HepG2 (cell line): Measurements from ENCODE around the gene MTSS2. TPM values are rescaled to one million over a fixed set of nuclear protein-coding genes. Genes with fewer than 3 reads are reported as not detected.

Source experiments
- BORCS8-MEF2B ChIP-seq: sonication (generic); formaldehyde crosslinking; IDR thresholded peaks from 2 replicates; pipeline ENCODE4 v1.8.0; 2022; ENCODE audit warnings: mild to moderate bottlenecking, missing genetic modification reagents
- HES4 ChIP-seq: sonication (generic); formaldehyde crosslinking; IDR thresholded peaks from 2 replicates; pipeline ENCODE4 v1.9.0; 2021; ENCODE audit warnings: mild to moderate bottlenecking, missing genetic modification reagents, borderline replicate concordance
- IRF2 ChIP-seq: IDR thresholded peaks from 2 replicates; pipeline ENCODE4 v1.6.1; 2018; ENCODE audit warnings: missing genetic modification reagents, missing compliant biosample characterization
- KDM5A ChIP-seq: fragments of 200-600 bp; sonication (generic); IDR thresholded peaks from 2 replicates; pipeline ENCODE4 v1.7.0; 2018; ENCODE audit warnings: antibody characterized with exemption, mild to moderate bottlenecking, low read length, borderline replicate concordance
- SMARCE1 ChIP-seq: fragments of 450-650 bp; IDR thresholded peaks from 2 replicates; pipeline ENCODE4 v1.6.1; 2017; ENCODE audit warnings: borderline replicate concordance
- SPEN ChIP-seq: sonication (generic); formaldehyde crosslinking; IDR thresholded peaks from 2 replicates; pipeline ENCODE4 v1.5.1; 2020; ENCODE audit warnings: low read depth, mild to moderate bottlenecking, missing genetic modification reagents
- STAG1 ChIP-seq: sonication (generic); formaldehyde crosslinking; IDR thresholded peaks from 2 replicates; pipeline ENCODE4 v1.4.0; 2020; ENCODE audit warnings: missing genetic modification reagents
- TAF1 ChIP-seq: sonication (generic); formaldehyde crosslinking; IDR thresholded peaks from 2 replicates; pipeline ENCODE4 v1.4.0; 2020; ENCODE audit warnings: missing genetic modification reagents
- THAP11 ChIP-seq: IDR thresholded peaks from 2 replicates; pipeline ENCODE4 v1.6.1; 2016; ENCODE audit warnings: missing biosample characterization, missing genetic modification reagents
- ZBTB1 ChIP-seq: sonication (generic); formaldehyde crosslinking; IDR thresholded peaks from 2 replicates; pipeline ENCODE4 v1.4.0; 2020; ENCODE audit warnings: missing genetic modification reagents, borderline replicate concordance
- ZNF160 ChIP-seq: sonication (generic); formaldehyde crosslinking; IDR thresholded peaks from 2 replicates; pipeline ENCODE4 v1.8.0; 2022; ENCODE audit warnings: mild to moderate bottlenecking, inconsistent platforms, missing genetic modification reagents
- ZNF33A ChIP-seq: sonication (generic); formaldehyde crosslinking; IDR thresholded peaks from 2 replicates; pipeline ENCODE4 v1.5.1; 2020; ENCODE audit warnings: missing genetic modification reagents, mild to moderate bottlenecking, moderate library complexity, borderline replicate concordance
- ZNF777 ChIP-seq: sonication (generic); formaldehyde crosslinking; IDR thresholded peaks from 2 replicates; pipeline ENCODE4 v1.4.0; 2020; ENCODE audit warnings: missing genetic modification reagents
- ZSCAN31 ChIP-seq: sonication (generic); formaldehyde crosslinking; IDR thresholded peaks from 2 replicates; pipeline ENCODE4 v1.5.0; 2020; ENCODE audit warnings: low read depth, mild to moderate bottlenecking, missing genetic modification reagents
- polyA plus RNA-seq, 8 experiments: library from polyadenylated mRNA; depleted of rRNA in 3 of 8; stranded (reverse) in 7 of 8; unstranded in 1 of 8; fragments of >200 nt; fragmentation: Illumina TruSeq in 4 of 8; extraction: Trizol in 4 of 8; gene quantifications; 2 replicates each; pipeline versions ENCODE4 v1.2.1 to v1.2.3, GENCODE V29; 2011 to 2016; ENCODE audit warnings: low read depth in 4 of 8, missing spikeins in 1 of 8, mixed read lengths in 1 of 8; ENCODE audit not compliant: insufficient read depth in 1 of 8
- total RNA-seq, 5 experiments: library from RNA; depleted of rRNA; stranded (reverse); fragments of >200 nt; fragmentation: Illumina TruSeq; extraction: Trizol; gene quantifications; 2 replicates each; pipeline ENCODE4 v1.2.3, GENCODE V29; 2016; ENCODE audit warnings: low read depth in 1 of 5
- TF ChIP-seq, protein P1 (sequence below): sonication (generic); formaldehyde crosslinking; IDR thresholded peaks from 2 replicates; pipeline ENCODE4 v1.5.0; 2020; ENCODE audit warnings: missing genetic modification reagents
- TF ChIP-seq, protein P2 (sequence below): sonication (generic); formaldehyde crosslinking; IDR thresholded peaks from 2 replicates; pipeline ENCODE4 v1.4.0; 2020; ENCODE audit warnings: missing genetic modification reagents, mild to moderate bottlenecking, borderline replicate concordance
- TF ChIP-seq, protein P3 (sequence below): sonication (generic); formaldehyde crosslinking; IDR thresholded peaks from 2 replicates; pipeline ENCODE4 v1.5.1; 2020; ENCODE audit warnings: missing genetic modification reagents, mild to moderate bottlenecking, borderline replicate concordance
- TF ChIP-seq, protein P4 (sequence below): sonication (generic); formaldehyde crosslinking; IDR thresholded peaks from 2 replicates; pipeline ENCODE4 v1.4.0; 2020; ENCODE audit warnings: missing genetic modification reagents, borderline replicate concordance

Gene MTSS2
- total and polyA plus RNA-seq, 2 of the 13 experiments (the other 11 are each of a cell fraction or from before 2014, with no cell fraction given), result 132 to 242 TPM

DNA sequence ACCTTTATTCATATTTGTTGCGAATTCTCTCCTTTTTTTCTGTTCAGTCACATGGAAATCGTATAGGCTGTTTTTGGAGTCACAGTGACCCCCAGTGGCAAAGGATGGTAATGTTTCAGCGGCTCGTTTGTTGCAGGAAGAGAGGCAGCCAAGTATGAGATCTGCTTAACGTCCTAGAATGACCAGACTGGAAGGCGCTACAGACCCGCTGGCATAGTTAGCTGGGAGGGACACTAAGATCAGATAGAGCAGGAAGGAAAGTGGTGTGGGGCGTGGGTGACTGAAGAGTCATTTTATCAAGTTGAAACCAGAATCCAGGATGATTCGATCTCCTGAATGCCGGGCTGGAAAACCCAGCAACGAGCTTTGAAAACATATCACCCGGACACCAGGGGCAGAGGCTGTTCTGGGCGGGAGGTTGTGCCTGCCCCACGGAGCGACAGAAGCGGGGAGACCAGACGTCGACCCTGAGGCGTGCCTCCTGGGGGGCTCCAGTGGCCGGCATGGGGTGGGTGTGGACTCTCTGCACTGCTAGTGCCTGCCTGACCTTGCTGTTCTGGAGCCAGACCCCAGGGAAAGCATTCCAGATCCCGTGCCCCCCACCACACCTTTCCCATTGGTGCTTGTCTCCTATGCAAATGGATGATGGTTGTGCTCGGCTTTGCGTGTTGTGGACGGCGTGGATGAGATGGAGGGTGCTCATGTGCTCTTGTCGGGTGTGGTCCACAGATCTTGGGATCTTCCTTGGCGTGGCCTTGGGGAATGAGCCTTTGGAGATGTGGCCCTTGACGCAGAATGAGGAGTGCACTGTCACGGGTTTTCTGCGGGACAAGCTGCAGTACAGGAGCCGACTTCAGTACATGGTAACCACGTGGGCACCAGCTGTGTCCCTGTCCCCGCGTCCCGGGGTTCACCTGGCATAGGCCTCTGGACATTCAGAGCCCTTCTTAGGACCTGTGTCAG, 31.8 kb downstream of the MTSS2 start (continued):
- TF ChIP-seq ZNF33A (CRISPR knock-in tag), result no peak
- TF ChIP-seq, protein P1, sequence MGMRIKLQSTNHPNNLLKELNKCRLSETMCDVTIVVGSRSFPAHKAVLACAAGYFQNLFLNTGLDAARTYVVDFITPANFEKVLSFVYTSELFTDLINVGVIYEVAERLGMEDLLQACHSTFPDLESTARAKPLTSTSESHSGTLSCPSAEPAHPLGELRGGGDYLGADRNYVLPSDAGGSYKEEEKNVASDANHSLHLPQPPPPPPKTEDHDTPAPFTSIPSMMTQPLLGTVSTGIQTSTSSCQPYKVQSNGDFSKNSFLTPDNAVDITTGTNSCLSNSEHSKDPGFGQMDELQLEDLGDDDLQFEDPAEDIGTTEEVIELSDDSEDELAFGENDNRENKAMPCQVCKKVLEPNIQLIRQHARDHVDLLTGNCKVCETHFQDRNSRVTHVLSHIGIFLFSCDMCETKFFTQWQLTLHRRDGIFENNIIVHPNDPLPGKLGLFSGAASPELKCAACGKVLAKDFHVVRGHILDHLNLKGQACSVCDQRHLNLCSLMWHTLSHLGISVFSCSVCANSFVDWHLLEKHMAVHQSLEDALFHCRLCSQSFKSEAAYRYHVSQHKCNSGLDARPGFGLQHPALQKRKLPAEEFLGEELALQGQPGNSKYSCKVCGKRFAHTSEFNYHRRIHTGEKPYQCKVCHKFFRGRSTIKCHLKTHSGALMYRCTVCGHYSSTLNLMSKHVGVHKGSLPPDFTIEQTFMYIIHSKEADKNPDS (CRISPR knock-in tag), result 0 out of 2 replicates have a peak, but pooled peaks have one; percentile 34
- 0 out of 2 replicates have a peak, but pooled peaks have one; percentile 47 for TF ChIP-seq IRF2
- no peak for TF ChIP-seq HES4 (CRISPR knock-in tag)
- peak; percentile 35; the same call in 1 of the 2 replicates for TF ChIP-seq ZNF777 (CRISPR knock-in tag)
- TF ChIP-seq THAP11 (CRISPR knock-in tag), result peak; percentile 58; the same call in 1 of the 2 replicates
- TF ChIP-seq, protein P2, sequence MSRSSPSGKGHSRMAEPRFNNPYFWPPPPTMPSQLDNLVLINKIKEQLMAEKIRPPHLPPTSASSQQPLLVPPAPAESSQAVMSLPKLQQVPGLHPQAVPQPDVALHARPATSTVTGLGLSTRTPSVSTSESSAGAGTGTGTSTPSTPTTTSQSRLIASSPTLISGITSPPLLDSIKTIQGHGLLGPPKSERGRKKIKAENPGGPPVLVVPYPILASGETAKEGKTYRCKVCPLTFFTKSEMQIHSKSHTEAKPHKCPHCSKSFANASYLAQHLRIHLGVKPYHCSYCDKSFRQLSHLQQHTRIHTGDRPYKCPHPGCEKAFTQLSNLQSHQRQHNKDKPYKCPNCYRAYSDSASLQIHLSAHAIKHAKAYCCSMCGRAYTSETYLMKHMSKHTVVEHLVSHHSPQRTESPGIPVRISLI (CRISPR knock-in tag), result peak; percentile 71; the same call in 1 of the 2 replicates
- 0 out of 2 replicates have a peak, but pooled peaks have one; percentile 12 for TF ChIP-seq TAF1
- TF ChIP-seq BORCS8-MEF2B (CRISPR knock-in tag), result no peak
- peak; percentile 7; the same call in 1 of the 2 replicates for TF ChIP-seq KDM5A
- TF ChIP-seq, protein P3, sequence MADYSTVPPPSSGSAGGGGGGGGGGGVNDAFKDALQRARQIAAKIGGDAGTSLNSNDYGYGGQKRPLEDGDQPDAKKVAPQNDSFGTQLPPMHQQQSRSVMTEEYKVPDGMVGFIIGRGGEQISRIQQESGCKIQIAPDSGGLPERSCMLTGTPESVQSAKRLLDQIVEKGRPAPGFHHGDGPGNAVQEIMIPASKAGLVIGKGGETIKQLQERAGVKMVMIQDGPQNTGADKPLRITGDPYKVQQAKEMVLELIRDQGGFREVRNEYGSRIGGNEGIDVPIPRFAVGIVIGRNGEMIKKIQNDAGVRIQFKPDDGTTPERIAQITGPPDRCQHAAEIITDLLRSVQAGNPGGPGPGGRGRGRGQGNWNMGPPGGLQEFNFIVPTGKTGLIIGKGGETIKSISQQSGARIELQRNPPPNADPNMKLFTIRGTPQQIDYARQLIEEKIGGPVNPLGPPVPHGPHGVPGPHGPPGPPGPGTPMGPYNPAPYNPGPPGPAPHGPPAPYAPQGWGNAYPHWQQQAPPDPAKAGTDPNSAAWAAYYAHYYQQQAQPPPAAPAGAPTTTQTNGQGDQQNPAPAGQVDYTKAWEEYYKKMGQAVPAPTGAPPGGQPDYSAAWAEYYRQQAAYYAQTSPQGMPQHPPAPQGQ (CRISPR knock-in tag), result no peak
- TF ChIP-seq ZNF160 (CRISPR knock-in tag), result 0 out of 2 replicates have a peak, but pooled peaks have one; percentile 46
- TF ChIP-seq ZSCAN31 (CRISPR knock-in tag), result no peak
- peak; percentile 27; the same call in 1 of the 2 replicates for TF ChIP-seq SPEN (CRISPR knock-in tag)
- no peak for TF ChIP-seq ZBTB1
- TF ChIP-seq STAG1 (CRISPR knock-in tag), result peak; percentile 99
- no peak for TF ChIP-seq SMARCE1
- TF ChIP-seq, protein P4, sequence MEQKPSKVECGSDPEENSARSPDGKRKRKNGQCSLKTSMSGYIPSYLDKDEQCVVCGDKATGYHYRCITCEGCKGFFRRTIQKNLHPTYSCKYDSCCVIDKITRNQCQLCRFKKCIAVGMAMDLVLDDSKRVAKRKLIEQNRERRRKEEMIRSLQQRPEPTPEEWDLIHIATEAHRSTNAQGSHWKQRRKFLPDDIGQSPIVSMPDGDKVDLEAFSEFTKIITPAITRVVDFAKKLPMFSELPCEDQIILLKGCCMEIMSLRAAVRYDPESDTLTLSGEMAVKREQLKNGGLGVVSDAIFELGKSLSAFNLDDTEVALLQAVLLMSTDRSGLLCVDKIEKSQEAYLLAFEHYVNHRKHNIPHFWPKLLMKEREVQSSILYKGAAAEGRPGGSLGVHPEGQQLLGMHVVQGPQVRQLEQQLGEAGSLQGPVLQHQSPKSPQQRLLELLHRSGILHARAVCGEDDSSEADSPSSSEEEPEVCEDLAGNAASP (CRISPR knock-in tag), result peak; percentile 55; the same call in 1 of the 2 replicates
